Posterior vena cava (tissue), 2 donors: Measurements from ENCODE around the gene POFUT1. TPM values are rescaled to one million over a fixed set of nuclear protein-coding genes. Genes with fewer than 3 reads are reported as not detected.
"Not testable (repeated sequence)": the region's sequence is repeated elsewhere in the genome, so short reads cannot be mapped to it uniquely, and the experiment has no call there.

Experiments used
- DNase-seq: peaks from one replicate; pipeline ENCODE4 v3.0.0-alpha.2; 2020; ENCODE audit warnings: low spot score
- intact Hi-C, 2 donors: fragments of 100-400 bp; cut with DNase I; formaldehyde crosslinking; loops; one replicate each; pipeline versions ENCODE4 v1.14.1 to v1.14.2; 2022 to 2023
- long read RNA-seq, 2 donors: library from polyadenylated mRNA; unstranded; transcript quantifications; one replicate each; pipeline ENCODE4 v2.0.0, GENCODE V29; 2020 to 2021
- total RNA-seq, 2 donors: library from RNA; stranded (reverse); fragmentation: NEBNext Ultra II Directional; extraction: Animal tissue kit (Norgen Biotek cat#: 25700); gene quantifications; one replicate each; pipeline ENCODE4 v1.2.1, GENCODE V29; 2021
- donor health status: DM: yes; HTN: yes; CAD: no.
- donor health status: DM: yes; HTN: yes; CAD: no.

Gene POFUT1
- 10 to 100 TPM; 34.6 to 36.4 TPM for total RNA-seq
- long read RNA-seq, donor 1, full-length matches to known transcripts, result 14 of 18 reads
- long read RNA-seq, donor 1, partial matches to known transcripts, result 2 of 18 reads
- long read RNA-seq, donor 1, other reads (novel, unspliced or antisense), result 2 of 18 reads
- long read RNA-seq, donor 2, full-length matches to known transcripts, result 12 of 15 reads
- long read RNA-seq, donor 2, partial matches to known transcripts, result 0 of 15 reads
- long read RNA-seq, donor 2, other reads (novel, unspliced or antisense), result 3 of 15 reads

DNA sequence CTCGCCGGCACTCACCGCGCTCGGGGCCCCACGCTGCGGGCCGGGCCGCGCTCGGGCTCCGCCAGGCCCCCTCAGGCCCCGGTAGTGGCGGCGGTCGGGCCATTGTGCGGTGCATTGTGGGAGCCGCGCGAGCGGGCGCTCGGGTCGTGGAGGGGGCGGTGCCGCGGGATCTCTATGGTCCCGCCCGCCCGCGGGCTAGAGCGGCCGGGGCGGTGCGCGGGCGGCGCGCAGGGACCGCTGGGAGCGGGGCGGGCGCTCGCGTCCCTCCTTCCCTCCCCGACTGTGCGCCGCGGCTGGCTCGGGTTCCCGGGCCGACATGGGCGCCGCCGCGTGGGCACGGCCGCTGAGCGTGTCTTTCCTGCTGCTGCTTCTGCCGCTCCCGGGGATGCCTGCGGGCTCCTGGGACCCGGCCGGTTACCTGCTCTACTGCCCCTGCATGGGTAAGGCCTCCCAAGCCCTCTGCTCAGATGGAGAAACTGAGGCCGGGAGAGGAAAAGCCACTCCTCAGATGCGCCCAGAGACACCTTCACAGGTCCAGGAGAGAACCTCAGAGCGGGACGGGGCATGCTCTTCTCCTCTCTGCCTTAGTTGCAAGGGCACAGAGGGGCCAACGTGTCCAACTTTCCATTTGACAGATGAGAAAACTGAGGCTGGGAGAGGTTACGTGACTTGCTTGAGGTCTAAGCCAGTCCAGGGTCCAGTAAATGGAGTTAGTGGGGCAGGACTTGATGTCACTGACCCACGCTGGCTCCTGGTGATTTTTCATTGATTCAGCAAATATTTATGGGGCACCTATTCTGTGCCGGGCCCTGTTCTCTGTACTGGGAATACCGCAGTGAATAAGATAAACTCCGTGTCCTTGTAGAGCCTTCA is at the start of gene POFUT1, which contains the start of gene PLAGL2:
POFUT1 (plus strand) TSS at position 255 of the 873 bp plus-strand sequence; CDS start at position 317, 62 bp downstream.
PLAGL2 (minus strand) TSS at position 118 of the 873 bp plus-strand sequence. CDS start 5,565 bp downstream, outside the sequence.
- intact Hi-C loops, result no loop called here

DNA sequence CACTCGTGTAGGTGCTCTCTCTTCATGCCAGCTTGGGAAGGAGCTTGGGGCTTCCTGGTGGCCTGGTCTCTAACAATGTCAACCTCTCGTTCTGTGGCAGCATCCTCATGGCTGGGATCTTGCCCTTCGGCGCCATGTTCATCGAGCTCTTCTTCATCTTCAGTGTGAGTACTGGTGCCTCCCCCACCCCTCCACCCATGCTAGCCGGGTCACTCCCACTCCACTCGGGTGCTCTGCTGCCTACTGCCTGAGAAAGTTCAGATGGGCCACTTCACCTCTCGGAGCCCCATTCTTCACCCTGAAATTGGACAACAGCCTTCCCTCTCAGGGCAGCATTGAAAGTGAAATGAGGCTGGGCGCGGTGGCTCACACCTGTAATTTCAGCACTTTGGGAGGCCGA is 49.3 kb upstream of the POFUT1 start:
- intact Hi-C loops, result no loop called here
- DNase-seq, result no peak

More for the DNA sequence above, at the start of gene POFUT1, which contains the start of gene PLAGL2:
- DNase-seq, result peak; percentile 96

DNA sequence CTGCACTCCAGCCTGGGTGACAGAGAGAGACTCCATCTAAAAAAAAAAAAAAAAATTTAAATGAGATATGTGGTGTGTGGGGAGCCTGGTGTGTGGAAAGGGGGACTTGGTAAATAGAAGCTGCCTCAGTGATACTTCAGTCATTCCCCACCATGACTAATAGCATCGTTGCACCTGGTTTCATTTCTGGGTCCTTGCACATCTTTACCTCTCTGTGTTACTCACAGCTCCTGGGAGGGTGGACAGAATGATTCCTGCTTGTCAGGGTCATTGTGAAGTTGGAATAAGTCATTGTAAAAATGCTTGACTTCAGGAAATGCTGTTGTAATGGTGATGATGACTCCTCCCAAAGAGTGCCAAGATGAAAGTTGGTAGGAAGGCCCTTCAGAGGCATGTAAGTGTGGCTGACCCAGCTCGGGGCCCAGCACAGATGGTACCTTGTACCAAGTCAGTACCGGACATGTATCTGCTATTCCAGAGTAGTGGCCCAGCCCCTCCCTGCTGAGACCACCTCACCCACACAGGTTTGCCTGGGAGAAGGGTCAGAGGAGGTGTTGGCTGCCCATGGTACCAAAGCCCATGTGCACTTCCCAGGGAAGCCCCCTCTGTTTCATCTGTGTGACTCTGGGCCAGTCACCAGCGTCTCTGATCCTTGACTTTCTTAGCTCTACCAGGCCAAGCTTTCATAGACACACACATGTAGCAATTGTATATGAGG is 48.6 kb upstream of the POFUT1 start:
- no peak for DNase-seq

DNA sequence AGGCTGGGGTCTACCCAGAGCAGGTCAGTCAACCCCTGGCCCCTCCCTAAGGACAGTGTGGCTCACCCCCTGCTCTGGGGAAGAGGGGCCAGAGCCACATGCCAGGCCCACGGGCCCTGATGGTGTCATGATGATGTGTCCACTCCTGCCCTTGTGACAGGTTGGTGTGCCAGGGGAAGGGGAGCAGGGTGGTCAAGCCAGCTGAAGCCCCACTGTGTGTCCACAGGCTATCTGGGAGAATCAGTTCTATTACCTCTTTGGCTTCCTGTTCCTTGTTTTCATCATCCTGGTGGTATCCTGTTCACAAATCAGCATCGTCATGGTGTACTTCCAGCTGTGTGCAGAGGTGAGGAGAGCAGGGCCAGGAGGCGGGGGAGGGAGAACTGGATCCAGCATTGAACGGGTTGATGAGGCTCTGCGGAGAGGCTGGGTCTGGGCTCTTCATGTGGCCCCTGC is 47.9 kb upstream of the POFUT1 start:
- intact Hi-C loops, result no loop called here
- DNase-seq, result no peak

More for the DNA sequence above, 48.6 kb upstream of the POFUT1 start:
- intact Hi-C loops, result no loop called here

DNA sequence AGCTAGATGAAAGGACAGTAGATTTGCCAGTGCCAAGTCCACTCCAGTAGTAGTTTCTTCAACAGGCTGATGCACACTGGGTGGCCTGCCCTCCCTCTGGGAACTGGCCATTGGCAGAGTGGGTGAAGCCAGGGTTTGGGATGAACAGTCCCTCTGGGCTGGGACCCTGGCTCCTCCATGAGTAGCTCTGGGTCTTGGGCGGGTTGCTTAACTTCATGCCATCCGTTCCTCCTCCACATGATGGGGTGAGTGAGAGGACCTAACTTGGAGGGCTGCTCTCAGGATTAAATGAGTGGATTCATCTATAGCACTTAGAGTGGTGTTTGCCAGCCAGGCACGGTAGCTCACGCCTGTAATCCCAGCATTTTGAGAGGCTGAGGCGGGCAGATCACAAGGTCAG is 47.3 kb upstream of the POFUT1 start:
- DNase-seq, result no peak
- intact Hi-C loops, result no loop called here

DNA sequence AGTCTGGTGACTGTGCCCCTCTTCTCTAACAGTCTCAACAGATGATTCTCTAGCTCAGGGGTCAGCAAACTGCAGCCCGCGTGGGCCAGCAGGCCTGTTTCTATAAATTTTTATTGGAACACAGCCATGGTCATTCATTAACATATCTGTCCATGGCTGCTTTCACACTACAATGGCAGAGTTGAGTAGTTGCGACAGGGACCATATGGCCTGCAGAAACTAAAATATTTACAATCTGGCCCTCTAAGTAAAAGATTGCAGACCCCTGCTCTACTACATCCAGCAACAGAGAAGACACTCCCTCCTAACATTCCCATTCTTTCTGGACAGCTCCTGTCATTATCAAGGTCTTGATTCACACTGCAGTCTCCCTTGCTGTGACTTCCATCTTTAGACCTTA is 45.3 kb upstream of the POFUT1 start:
- DNase-seq, result no peak
- intact Hi-C loops, result no loop called here

DNA sequence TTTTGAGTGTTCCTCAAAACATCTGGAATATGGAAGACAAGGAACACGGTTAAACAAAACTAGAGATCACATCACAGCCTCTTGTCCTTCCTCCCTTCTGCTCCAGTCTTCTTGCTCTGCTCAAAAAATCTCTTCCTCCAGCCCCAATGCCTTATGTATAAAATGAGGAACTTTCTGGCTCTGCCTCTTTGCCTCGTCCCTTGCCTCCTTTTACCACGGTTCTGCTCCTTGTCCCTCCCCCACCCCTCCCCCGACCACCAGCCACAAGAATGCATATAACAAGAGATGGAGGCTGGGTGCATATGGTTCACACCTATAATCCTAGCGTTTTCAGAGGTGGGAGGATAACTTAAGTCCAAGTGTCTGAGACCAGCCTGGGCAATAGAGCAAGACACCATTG is 43.7 kb upstream of the POFUT1 start:
- intact Hi-C loops, result no loop called here
- DNase-seq, result peak; percentile 11

DNA sequence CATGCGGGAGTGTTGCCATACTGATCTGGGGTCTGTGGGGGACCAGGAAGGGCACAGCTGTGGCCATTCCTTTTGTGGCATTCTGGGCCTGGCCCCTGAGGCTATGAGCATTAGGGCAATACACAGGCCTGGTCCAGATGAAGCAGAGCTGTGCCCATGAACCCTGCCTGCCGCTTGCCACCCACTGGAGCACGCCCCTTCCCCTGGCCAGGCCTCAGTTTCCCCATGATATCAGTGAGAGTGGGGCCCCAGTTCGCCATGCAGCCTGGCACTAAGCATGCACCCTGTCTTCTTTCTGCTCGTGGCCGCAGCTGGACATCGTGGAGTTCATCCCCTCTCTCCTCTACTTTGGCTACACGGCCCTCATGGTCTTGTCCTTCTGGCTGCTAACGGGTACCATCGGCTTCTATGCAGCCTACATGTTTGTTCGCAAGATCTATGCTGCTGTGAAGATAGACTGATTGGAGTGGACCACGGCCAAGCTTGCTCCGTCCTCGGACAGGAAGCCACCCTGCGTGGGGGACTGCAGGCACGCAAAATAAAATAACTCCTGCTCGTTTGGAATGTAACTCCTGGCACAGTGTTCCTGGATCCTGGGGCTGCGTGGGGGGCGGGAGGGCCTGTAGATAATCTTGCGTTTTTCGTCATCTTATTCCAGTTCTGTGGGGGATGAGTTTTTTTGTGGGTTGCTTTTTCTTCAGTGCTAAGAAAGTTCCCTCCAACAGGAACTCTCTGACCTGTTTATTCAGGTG is 42.5 kb upstream of the POFUT1 start:
- intact Hi-C loops, result no loop called here
- DNase-seq, result peak; percentile 65

DNA sequence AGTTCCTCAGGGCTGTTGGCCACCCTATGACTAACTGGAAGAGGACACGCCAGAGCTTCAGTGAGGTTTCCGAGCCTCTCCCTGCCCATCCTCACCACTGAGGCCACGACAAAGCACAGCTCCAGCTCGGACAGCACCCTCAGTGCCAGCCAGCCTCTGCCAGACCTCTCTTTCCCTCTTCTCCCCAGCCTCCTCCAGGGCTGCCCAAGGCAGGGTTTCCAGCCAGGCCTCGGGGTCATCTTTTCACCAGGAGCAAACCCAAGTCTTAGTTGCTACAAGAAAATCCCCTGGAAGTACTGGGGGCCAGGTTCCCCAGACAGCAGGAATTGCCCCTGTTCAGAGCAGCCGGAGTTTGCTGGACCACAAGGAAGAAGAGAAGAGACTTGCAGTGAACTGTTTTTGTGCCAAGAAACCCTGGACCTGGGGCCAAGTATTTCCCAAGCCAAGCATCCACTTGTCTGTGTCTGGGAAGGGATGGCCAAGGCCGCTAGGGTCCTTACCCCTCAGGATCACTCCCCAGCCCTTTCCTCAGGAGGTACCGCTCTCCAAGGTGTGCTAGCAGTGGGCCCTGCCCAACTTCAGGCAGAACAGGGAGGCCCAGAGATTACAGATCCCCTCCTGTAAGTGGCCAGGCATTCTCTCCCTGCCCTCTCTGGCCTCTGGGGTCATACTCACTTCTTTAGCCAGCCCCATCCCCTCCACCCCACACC is 41.7 kb upstream of the POFUT1 start:
- intact Hi-C loops, result no loop called here
- peak; percentile 69 for DNase-seq

DNA sequence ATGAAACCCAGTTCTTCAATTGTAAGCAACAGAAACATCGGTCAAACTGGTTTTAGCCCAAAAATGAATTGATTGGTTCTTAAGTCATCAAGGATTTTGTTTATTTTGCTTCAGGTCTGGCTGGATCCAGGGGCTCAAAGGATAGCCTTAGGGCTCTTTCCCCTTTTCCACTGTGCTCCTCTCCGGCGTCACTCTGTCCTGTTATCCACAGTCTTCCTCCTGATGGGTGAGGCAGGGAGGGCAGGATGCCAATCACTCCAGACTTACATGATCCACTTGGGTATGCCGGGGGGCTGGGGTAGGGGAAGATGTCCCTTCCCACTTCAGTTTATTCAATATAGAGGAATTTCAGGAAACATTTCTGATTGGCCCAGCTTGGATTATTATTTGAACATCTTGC is 40.1 kb upstream of the POFUT1 start:
- DNase-seq, result peak; percentile 25
- intact Hi-C loops, result no loop called here

DNA sequence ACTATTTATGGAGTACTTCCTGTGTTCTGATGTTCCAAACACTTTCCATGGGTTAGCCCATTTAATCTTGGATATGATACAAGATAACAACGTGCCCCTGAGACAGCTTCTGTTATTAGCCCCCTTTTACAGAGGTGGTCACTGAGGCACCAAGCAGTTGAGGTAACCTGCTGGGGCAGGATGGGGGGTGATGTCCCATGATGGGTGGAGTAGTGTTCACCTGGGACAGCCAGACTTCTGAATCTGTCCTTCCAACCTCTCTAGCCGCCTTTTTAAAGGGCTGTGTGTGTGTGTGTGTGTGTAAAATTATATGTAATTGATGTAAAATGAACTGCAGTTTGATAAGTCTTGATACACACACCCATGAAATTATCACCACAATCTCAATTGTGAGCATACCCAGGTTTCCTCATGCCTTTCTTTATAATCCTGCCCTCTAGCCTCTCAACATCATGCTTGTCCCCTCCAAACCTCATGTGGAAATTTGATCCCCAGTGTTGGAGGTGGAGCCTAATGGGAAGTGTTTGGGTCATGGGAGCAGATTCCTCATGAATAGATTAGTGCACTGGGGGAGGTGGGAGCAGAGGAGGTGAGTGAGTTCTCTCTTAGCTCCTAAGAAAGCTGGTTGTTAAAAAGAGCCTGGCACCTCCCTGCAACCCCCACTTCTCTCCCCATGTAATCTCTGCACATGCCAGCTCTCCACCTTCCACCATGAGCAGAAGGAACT is 39.3 kb upstream of the POFUT1 start:
- no peak for DNase-seq
- intact Hi-C loops, result no loop called here

DNA sequence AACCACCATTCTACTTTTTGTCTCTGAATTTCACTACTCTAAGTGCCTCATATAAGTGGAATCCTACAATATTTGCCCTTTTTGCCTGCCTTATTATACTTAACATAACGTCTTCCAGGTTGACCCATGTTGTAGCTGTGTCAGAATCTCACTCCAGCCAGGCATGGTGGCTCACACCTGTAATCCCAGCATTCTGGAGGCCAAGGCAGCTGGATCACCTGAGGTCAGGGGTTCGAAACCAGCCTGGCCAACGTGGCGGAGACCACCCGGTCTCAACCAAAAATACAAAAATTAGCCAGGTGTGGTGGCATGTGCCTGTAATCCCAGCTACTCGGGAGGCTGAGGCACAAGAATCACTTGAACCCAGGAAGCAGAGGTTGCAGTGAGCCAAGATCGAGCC is 30.0 kb upstream of the POFUT1 start:
- intact Hi-C loops, result not testable (repeated sequence)
- DNase-seq, result peak; percentile 20

DNA sequence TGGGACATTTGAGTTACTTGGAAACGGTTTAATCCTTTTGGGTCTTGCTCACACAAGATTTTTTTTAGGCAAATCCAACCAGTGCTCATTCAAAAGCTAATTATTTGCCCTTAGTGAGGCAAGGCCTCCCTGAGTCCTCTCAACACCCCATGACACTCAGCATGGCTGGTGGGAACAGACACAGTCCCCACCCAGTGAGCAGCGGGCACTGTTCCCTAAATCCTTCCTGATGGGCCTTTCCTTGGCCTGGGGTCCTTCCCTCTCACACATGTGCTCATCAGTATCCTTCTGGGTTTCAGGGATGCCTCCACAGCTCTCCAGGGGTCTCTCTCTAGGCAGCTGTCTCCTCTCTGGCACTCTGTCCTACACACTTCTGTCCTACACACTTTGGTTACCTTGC is 28.2 kb upstream of the POFUT1 start:
- DNase-seq, result no peak
- intact Hi-C loops, result no loop called here

DNA sequence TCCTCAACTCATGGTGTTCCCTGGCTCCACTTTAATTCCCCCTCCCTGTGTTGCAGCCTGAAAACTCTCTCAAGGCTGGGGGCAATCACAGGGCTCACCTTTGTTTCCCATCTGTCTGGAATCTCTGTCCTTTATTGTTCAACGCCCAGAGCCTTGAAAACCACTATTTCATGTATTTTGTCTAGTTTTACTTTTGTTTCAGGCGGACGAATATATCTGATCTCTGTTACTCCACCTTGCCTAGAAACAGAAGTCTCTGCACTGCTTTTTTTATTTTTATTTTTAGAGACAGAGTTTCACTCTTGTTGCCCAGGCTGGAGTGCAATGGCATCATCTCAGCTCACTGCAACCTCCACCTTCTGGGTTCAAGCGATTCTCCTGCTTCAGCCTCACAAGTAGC is 27.7 kb upstream of the POFUT1 start:
- no peak for DNase-seq
- intact Hi-C loops, result no loop called here

DNA sequence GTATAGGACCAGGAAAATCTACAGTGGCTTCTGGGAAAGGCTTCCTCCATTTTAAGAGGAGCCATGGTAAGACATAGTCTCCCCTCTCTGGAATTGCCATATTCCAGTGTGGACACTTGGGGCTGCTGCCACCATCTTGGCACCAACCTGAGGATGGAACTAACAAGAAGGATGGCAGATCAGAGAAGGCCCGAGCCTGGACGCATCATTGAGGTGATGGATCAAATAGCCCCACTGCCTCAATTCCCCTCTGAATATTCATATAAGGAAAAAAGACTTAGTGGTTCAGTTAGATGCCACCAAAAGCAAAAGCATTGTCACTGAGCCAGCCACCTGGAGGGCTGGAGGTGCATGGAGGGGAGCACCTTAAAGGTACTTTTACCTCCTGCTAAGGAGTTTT is 26.1 kb upstream of the POFUT1 start:
- intact Hi-C loops, result no loop called here
- no peak for DNase-seq

DNA sequence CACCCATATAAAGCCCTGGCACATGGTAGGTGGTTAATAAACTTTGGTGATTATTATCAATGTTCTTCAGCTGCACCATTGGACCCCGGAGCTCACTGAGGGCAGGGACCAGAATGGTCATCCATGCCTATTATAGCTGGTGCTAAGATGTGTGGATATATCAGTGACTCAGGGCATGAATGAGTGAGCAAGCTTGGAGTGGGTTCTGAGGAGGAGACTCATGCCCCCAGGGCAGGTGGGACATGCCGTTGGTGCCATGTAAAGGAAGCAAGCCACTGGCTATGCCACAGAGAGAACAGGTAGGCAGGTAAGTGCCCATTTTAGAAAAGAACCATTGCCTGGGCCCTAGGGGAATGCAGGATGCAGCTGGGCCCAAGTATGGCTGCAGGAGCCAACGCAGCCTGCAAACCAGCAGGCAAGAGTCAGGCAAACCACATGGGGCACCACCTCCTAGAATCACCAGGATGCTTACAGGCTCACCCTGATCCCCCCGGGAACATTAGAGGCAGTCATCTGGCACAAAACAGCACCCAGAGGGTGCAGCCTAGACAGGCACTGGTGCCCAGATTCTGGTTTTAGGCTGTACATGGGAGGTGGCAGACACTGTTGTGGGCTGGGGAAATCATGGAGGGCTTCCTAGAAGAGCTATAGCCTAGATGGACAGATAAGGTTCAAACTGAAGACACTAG is 23.6 kb upstream of the POFUT1 start:
- peak; percentile 62 for DNase-seq
- intact Hi-C loops, result no loop called here

DNA sequence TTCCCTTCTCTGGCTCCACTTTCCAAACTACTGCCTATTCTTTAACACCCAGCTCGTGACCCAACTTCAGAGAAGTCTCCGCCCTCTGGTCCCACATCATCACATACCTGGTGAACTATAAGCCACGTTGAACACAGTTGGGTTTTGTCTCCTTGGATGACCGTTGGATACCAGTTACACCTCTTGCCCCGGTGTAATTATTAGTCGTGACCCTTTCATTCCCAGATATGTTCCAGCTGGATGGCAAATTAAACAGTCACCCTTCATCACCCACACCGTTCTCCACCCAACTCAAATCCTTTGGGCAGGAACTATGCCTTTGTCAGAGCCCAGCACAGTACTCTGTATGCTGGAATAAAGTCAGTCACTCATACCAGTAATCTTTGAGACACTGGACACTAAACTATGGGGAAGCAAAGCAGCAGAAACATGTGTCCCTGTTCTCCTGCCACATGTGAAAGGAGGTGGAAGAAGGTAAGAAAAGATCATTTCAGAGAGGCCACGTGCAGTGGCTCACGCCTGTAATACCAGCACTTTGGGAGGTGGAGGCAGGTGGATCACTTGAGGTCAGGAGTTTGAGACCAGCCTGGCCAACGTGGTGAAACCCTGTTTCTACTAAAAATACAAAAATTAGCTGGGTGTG is 22.6 kb upstream of the POFUT1 start:
- DNase-seq, result no peak
- intact Hi-C loops, result no loop called here
